ENCODE results near the gene TIGD7. TPM values are rescaled to one million over a fixed set of nuclear protein-coding genes. Genes with fewer than 3 reads are reported as not detected.
"Not testable (repeated sequence)": the region's sequence is repeated elsewhere in the genome, so short reads cannot be mapped to it uniquely, and the experiment has no call there.

The TIGD7 gene
- total RNA-seq, 4 donors from 2014 or later = 6.1 to 8.3 (median 6.6) TPM

DNA sequence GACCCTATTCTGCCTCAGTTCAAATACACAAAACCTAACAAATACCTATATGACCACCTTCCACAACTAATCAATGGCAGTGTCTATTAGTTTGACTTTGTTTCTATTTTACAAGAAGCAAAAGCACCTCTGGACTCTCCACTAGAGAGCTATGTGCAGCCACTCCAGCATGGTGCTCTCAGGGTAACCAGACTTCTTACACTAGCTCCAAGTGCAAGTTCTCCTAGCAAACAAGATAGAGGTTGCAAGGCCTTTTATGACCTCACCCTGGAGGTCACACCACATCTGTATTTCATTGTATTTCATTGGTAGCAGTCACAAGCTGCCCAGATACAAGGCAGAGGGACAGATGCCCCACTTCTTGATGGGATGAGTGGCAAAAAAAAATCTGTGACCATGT lies 30.3 kb downstream of the TIGD7 start:
- no peak overlapping the region for H3K4me3 ChIP-seq
- H3K36me3 ChIP-seq = no peaks in the 10 kb centered on the region
- no peaks in the 10 kb centered on the region for H3K27me3 ChIP-seq
- no peak for DNase-seq (ENCODE audit: low spot score in 2 of 2)
- peaks cover 0 to 34% (median 0%) of the 10 kb centered on the region in 4 donors for H3K9me3 ChIP-seq
- no peaks in the 10 kb centered on the region for H3K4me1 ChIP-seq
- no peak for TF ChIP-seq POLR2A (IDR thresholded peaks at IDR 0.05)
- TF ChIP-seq EP300 (IDR thresholded peaks at IDR 0.05) = no peak
- no peak overlapping the region for H3K27ac ChIP-seq

DNA sequence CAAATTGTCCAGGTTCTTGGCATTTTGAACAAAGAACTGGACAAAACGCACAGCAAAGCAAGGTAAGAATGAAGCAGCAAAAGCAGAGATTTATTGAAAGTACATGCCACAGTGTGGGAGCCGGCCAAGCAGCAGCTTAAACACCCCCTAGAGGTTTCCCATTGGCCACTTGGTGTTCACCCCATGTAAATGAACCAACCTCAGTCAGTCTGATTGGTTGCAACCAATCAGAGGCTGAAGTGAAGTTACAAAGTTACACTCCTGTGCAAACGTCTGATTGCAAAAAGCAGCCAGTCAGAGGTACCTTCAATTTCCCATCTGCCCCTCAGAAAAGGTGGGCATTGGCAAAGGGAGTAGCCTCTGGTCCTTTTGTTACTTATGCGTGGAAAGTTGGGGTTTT lies 30.7 kb downstream of the TIGD7 start:
- 48 to 52% methylated on average over 4 of the region's 4 CpGs for WGBS, 2 donors
- Histone ChIP-seq H3K4me3 (no peak overlapping the region), H3K9me3 (peaks cover 0 to 39% (median 0%) of the 10 kb centered on the region in 4 donors), H3K4me1 (no peaks in the 10 kb centered on the region), H3K27me3 (no peaks in the 10 kb centered on the region), H3K27ac (no peak overlapping the region), H3K36me3 (peaks cover 0 to 4% (median 0%) of the 10 kb centered on the region in 3 donors)
- TF ChIP-seq CTCF (IDR thresholded peaks at IDR 0.05) (no peak), POLR2A (IDR thresholded peaks at IDR 0.05) (no peak), EP300 (IDR thresholded peaks at IDR 0.05) (no peak)
- no peak for DNase-seq (ENCODE audit: low spot score in 2 of 2)

- H3K9me3 ChIP-seq = peaks cover 0 to 58% (median 0%) of the 10 kb centered on the region in 4 donors
- WGBS, 2 donors = 93% methylated on average over 22 of the region's 22 CpGs
These were observed 33.9 kb downstream of the TIGD7 start for GRCh38 chr16:3271281-3271680.

DNA sequence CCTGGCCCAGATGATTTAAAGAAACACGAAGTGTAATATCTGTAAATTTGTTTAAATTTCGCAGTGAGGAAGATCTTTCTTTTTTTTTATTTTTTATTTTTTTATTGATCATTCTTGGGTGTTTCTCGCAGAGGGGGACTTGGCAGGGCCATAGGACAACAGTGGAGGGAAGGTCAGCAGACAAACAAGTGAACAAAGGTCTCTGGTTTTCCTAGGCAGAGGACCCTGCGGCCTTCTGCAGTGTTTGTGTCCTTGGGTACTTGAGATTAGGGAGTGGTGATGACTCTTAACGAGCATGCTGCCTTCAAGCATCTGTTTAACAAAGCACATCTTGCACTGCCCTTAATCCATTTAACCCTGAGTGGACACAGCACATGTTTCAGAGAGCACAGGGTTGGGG lies 34.5 kb downstream of the TIGD7 start:
- peaks cover 0 to 62% (median 0%) of the 10 kb centered on the region in 4 donors for H3K9me3 ChIP-seq
- DNase-seq (ENCODE audit: low spot score in 2 of 2); H3K27me3 ChIP-seq; H3K27ac ChIP-seq; H3K4me3 ChIP-seq: not testable (repeated sequence)
- 78 to 80% methylated on average over 5 of the region's 5 CpGs for WGBS, 2 donors
- peaks cover 0 to 13% (median 0%) of the 10 kb centered on the region in 4 donors for H3K4me1 ChIP-seq
- peaks cover 0 to 42% (median 0%) of the 10 kb centered on the region in 3 donors for H3K36me3 ChIP-seq

More at GRCh38 chr16:3271281-3271680, 33.9 kb downstream of the TIGD7 start:
- H3K4me1 ChIP-seq; DNase-seq (ENCODE audit: low spot score in 2 of 2); H3K27ac ChIP-seq; H3K27me3 ChIP-seq; H3K4me3 ChIP-seq: not testable (repeated sequence)
- peaks cover 0 to 36% (median 0%) of the 10 kb centered on the region in 3 donors for H3K36me3 ChIP-seq

GRCh38 chr16:3268294-3268693 lies 36.9 kb downstream of the TIGD7 start:
- 79 to 80% methylated on average over 1 of the region's 1 CpG for WGBS, 2 donors
- H3K9me3 ChIP-seq = peaks cover 0 to 59% (median 0%) of the 10 kb centered on the region in 4 donors
- H3K36me3 ChIP-seq = peaks cover 0 to 51% (median 0%) of the 10 kb centered on the region in 3 donors

DNA sequence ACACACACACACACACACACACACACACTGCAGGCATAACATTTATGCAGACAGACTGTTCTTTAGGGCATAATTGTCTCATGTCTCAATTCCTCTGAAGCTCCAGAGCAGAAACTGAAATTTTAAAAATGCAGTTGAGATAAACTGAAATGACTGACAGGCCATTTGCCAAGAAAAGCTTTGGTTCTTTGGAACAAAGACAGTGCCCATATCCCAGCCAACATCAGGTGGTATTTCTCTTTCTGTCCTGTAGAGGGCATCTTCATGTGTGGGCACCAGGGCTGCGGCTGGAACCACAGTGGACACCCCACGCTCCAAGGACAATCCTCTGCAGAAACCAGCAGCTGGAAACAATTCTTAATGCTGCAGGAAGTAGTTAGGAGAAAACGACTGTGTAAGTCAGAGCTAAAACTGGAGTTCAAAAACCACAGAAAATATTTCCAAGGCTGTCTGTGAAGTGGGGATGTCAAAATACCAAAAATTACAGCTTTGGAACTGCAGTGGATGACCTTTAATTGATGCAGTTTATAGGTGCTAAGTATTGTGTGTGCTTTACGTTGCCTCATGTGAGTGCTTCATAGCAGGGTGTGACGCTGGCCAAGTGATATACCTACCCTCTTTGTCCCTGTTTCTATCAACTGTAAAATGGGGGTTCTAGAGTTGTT lies 38.2 kb downstream of the TIGD7 start:
- Histone ChIP-seq H3K27ac (no peak overlapping the region), H3K27me3 (no peaks in the 10 kb centered on the region)

More at GRCh38 chr16:3268294-3268693, 36.9 kb downstream of the TIGD7 start:
- H3K27ac ChIP-seq = no peak overlapping the region
- DNase-seq (ENCODE audit: low spot score in 2 of 2) = no peak
- no peak overlapping the region for H3K4me3 ChIP-seq
- TF ChIP-seq EP300 (IDR thresholded peaks at IDR 0.05) = no peak
- no peak for TF ChIP-seq POLR2A (IDR thresholded peaks at IDR 0.05)
- TF ChIP-seq CTCF (IDR thresholded peaks at IDR 0.05) = no peak
- no peaks in the 10 kb centered on the region for H3K27me3 ChIP-seq
- H3K4me1 ChIP-seq = peaks cover 0 to 28% (median 0%) of the 10 kb centered on the region in 4 donors

More for the DNA sequence above, 38.2 kb downstream of the TIGD7 start:
- Histone ChIP-seq H3K9me3 (peaks cover 0 to 58% (median 0%) of the 10 kb centered on the region in 4 donors), H3K36me3 (peaks cover 0 to 51% (median 0%) of the 10 kb centered on the region in 3 donors), H3K4me3 (no peak overlapping the region), H3K4me1 (peaks cover 0 to 31% (median 0%) of the 10 kb centered on the region in 4 donors)
- TF ChIP-seq EP300 (IDR thresholded peaks at IDR 0.05) = no peak
- no peak for TF ChIP-seq POLR2A (IDR thresholded peaks at IDR 0.05)
- peak in 2 of 5 experiments; percentile 16 to 26 for TF ChIP-seq CTCF (IDR thresholded peaks at IDR 0.05)
- 48 to 49% methylated on average over 5 of the region's 5 CpGs for WGBS, 2 donors
- no peak for DNase-seq (ENCODE audit: low spot score in 2 of 2)

All from tibial nerve (tissue), 4 donors.